ENCODE data around the gene FAM193A. TPM values are rescaled to one million over a fixed set of nuclear protein-coding genes. Genes with fewer than 3 reads are reported as not detected.
"Not testable (repeated sequence)": the region's sequence is repeated elsewhere in the genome, so short reads cannot be mapped to it uniquely, and the experiment has no call there.

FAM193A gene
- polyA plus RNA-seq, 4 donors, result 25.1 to 29.4 (median 27.4) TPM

DNA sequence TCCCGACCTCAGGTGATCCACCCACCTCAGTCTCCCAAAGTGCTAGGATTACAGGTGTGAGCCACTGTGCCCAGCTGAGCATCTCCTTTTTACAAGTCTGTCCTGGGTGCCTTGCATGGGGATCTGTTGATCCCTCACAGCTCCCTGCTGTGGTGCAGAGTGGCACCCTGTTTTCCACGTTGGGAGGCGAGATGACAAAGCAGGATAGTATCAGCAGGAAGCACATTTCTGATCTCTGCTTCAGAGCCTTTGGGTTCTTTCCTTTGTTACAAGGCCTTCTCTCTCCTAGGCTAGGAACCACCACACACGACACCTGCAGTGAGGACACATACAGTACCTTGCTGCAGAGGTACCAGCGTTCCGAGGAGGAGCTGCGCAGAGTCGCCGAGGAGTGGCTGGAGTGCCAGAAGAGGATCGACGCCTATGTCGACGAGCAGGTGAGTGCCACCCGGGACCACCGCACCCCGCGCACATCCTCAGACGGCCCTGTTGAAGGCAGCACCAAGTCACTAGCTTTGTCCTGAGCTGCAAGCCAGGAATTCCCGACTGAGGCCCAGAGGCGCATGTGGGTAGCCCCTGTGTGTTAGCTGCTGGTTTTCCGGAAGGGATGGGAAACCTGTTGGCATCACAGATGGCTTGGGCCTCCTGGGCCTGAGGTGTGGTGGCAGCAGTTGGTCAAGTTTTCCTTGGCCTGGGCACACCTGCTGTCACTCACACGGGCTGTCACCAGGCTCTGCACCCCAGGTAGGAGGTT, 110.1 kb downstream of the FAM193A start:
- no peak for DNase-seq (ENCODE audit: low read depth in 4 of 4, low spot score in 3 of 4)

DNA sequence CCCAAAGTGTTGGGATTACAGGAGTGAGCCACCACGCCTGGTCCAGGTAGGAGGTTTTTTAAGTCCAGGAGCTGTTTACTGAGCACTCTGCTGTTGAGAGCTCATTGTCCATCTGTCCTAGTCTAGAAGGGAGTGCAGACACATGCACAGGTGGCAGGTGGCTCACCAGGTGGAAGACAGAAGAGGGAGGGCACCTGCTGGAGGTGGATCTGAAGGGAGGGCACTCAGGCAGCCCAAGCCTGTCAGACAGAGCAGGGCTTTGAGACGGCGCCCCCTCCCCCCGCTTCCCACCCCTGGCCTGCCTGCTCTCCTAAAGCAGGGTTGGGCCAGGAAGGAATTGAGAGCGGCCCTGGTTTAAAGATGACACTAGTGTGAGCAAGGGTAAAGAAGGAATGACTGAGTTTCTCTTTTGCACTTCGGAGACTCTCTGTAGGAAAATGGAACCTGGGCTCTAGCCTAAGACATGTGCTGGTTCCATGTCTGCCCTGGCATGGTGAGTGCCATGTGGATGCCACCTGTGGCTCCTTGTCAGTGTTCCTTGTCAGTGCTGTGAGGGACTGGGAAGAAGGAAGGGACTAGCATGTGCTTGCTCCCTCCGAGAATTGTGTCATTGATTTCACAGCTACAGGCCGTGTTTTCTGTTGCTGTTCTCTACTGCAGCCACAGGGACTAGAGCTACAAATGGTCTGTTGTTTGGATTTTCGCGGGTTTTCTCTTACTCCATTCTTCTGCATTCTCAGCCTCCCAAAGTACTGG, 111.1 kb downstream of the FAM193A start:
- no peak for DNase-seq (ENCODE audit: low read depth in 4 of 4, low spot score in 3 of 4)

DNA sequence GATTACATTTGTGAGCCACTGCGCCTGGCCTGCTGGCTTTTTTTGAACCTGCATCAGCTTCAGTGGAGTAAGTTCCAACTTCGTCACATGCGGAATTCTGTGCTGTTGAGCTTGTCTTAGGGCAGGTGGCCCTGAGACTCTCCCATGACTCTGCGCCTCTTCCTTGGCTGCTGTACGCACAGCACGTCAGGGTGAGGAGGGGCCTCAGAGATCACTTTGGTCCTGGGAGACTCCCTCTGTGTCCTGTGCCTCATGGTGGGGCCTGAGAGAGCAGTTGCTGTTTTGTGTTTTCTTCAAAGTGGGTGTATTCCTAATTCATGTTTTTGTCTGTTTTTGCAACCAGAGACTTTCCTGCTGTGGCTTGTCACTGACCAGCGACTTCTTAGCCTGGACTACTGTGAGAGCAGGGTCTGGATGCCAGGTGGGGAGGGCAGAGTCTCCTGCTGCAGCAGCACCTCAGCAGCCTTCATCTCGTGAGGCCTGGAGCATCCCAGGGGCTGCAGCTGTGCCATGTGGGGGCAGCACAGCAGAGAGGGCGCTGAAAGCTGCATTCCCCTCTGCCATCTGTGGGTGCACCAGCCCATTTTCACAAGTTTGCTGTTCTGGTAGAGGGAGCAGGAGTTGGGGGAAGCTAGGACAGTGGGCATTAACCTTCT, 111.8 kb downstream of the FAM193A start:
- no peak for DNase-seq (ENCODE audit: low read depth in 4 of 4, low spot score in 3 of 4)

DNA sequence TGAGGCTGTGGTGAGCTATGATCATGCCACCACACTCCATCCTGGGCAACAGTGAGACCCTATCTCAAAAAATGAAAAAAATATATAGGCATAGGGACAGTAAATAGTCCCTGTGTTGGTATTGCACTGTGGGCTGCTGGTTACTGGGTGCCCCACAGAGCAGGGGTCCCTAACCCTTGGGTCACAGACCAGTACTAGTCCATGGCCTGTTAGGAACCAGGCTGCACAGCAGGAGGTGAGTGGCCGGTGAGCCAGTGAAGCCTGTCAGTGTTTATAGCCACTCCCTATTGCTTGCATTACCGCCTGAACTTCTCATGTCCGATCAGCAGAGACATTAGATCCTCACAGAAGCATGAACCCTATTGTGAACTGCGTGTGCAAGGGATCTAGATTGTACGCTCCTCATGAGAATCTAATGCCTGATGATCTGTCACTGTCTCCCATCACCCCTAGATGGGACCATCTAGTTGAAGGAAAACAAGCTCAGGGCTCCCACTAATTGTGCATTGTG, 113.2 kb downstream of the FAM193A start:
- no peak for DNase-seq (ENCODE audit: low read depth in 4 of 4, low spot score in 3 of 4)

DNA sequence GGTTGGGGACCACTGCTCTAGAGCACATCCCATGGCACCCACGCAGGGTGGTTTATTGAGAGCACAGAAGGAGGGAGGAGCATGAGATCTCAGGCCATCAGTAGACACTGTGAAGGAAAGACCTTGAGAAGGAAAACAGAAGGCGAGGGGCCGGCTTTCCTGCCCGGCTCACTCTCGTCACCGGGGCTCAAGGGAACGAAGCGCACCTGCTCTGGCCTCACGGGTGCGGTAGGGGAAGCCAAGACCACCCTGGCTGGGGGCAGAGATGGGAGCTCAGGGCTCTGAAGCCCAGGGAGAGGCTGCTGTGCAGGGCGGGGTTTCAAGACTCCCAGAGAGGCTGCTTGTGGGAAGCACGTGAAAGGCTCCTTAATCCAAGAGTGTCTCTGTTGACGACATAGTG, 113.8 kb downstream of the FAM193A start:
- no peak for DNase-seq (ENCODE audit: low read depth in 4 of 4, low spot score in 3 of 4)

DNA sequence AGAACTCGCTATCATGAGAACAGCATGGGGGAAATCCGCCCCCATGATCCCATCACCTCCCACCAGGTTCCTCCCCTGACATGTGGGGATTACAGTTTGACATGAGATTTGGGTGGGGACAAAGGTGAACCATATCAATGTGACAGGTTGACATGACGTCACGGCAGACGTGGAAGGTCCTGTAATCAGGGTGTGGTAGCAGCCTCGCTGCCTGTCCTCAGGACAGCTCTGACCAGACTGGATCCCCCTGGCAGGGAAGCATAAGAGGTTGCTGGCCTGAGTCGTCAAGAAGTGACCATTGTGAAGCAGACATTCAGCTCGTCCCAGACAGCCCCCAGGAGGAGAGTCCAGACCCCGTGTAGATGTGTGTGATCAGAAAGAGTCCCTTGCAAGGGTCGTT, 115.1 kb downstream of the FAM193A start:
- no peak for DNase-seq (ENCODE audit: low read depth in 4 of 4, low spot score in 3 of 4)

DNA sequence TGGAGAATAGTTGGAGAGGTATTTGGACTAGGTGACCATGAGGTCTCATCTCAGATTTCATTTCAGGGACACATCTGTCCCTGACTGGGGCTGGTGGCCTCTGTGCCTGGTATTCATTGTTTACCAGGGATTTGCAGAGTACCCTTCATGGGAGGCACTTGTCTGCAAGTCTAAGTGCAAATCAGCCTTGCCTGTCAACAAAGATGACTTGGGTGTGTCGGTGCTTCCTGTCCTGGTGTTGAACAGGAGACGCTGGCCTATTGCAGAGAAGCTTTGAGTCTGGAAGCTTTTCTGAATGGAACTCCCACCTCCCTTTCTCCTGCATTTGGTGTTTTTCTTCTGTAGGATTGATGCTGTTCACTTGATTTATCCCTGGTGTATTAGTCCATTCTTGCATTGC, 115.6 kb downstream of the FAM193A start:
- DNase-seq (ENCODE audit: low read depth in 4 of 4, low spot score in 3 of 4), result no peak

DNA sequence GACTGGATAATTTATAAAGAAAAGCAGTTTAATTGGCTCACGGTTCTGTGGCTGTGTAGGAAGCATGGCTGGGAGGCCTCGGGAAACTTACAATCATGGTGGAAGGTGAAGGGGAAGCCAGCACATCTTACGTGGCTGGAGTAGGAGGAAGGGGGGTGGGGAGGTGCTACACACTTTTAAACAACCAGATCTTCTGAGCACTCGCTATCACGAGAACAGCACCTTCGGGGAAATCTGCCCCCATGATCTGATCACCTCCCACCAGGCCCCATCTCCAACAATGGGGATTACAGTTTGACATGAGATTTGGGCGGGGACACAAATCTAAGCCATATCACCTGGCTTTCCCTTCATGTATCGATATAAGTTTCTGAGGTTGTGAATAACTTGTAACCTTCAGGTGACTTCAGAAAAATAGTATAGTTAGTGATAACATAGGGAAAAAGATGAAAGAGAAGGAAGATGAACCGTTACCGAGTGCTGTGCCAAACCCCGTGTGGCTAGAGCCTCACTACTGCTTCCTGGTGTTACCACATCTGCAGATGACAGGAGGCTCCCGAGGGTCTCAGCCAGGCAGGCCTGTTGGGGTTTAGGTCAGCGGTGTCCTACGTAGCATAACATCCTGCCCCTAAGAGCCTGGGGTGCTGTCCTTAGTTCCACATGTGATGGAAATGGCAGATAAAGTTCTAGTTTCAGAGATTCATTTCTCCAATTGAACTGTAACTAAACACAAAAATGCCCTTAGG, 116.1 kb downstream of the FAM193A start:
- no peak for DNase-seq (ENCODE audit: low read depth in 4 of 4, low spot score in 3 of 4)

DNA sequence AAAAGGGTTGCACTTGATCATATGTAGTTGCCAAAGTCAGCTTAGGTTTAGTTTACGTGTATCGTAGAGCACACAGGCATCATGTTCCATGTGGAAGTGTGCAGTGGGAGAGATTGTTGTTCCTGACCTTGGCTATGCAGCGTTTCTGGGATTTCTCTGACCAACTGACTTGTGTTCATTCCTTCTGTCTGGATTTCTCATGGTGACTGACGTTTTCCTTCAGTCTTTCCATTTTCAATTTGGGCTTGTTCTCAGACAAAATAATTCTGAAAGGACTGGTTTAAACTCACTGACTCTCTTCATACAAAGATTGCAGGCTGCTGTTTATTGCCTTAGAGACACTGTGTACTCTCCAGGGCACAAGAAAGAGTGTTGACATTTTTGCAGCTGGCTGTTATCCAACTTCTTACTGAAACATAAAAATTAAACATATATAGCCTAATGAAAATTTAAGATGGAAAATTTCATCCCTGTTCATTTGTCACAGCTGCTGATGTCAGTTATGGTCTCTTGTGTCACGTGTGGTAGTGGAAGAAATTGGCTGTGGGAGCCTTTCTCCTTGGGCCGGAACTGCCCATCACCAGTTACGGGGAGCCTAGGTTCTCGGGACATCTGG, 124.3 kb downstream of the FAM193A start:
- DNase-seq (ENCODE audit: low read depth in 4 of 4, low spot score in 3 of 4), result peak in 3 of 4 donors; percentile 6 to 31 (median 12)

DNA sequence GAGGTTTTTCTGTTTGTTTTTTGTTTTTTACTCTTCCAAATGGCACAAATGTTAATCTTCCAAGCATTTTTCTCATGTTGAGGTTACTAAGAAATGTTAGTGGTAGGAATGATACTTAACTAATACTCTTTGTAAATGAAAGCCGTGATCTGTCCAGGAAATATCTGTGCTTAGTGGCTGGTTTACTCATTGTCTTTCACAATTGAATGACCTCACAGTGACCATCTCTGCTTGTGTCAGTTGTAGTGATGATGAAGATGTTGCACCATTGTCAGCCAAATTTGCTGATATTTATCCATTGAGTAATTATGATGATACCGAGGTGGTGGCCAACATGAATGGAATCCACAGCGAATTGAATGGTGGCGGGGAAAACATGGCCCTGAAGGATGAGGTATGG, 126.2 kb downstream of the FAM193A start:
- no peak for DNase-seq (ENCODE audit: low read depth in 4 of 4, low spot score in 3 of 4)

DNA sequence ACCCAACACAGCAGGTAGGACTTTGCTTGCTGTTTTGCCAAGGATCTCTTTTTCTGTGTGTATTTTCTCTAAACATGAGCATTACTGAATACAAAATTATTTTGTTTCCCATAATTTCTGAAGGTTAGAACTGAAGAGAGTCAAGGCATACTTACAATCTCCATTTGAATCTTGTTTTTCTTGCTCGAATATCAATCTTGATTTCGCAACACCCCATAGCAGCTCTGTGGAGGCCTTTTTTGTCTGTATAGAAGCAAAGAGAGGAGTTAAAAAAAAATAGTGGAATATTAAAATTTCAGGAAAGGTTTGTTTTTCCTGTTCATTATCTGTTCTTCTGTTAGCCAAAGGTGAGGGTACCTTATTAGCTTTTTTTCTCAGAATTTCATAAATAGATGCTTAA, 126.8 kb downstream of the FAM193A start:
- no peak for DNase-seq (ENCODE audit: low read depth in 4 of 4, low spot score in 3 of 4)

DNA sequence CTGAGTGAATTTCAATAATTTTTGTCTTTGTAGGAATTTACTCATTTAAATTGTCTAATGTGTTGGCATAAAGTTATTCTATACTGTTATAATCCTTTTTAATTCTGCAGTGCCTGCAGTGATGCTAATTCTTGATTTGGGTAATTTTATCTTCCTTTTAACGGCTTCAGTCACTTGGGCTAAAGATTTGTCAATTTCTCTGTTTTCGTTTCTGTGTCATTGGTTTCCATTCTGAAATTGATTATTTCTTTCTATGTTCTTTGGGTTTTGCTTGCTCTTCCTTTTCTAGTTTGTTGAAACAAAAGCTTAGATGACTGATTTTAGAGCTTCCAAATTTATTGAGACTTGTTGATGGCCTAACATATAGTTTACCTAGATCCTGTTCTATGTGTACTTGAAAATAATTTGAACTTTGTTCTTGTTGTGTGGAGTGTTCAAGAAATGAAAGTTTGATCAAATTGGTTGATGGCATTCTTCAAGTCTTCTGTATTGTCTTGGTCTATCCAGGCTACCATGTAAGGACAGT, 130.3 kb downstream of the FAM193A start:
- DNase-seq (ENCODE audit: low read depth in 4 of 4, low spot score in 3 of 4), result no peak

DNA sequence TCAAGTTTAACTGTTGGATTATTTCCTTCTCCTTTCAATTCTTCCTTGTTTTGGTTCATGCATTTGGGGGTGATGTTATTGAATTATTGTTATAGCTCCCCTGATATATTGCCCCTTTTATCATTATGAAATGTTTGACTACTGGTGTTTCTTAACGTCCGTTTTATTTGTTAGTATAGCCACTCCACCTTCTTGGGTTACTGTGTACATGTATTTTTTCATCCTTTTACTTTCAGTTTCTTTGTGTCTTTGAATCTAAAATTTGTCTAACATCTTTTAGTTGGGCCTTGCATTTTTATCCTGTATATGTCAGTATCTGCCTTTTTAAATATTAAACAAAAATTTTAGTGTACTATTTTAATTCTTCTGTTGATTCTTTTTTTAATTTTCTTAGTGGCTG, 131.0 kb downstream of the FAM193A start:
- no peak for DNase-seq (ENCODE audit: low read depth in 4 of 4, low spot score in 3 of 4)

DNA sequence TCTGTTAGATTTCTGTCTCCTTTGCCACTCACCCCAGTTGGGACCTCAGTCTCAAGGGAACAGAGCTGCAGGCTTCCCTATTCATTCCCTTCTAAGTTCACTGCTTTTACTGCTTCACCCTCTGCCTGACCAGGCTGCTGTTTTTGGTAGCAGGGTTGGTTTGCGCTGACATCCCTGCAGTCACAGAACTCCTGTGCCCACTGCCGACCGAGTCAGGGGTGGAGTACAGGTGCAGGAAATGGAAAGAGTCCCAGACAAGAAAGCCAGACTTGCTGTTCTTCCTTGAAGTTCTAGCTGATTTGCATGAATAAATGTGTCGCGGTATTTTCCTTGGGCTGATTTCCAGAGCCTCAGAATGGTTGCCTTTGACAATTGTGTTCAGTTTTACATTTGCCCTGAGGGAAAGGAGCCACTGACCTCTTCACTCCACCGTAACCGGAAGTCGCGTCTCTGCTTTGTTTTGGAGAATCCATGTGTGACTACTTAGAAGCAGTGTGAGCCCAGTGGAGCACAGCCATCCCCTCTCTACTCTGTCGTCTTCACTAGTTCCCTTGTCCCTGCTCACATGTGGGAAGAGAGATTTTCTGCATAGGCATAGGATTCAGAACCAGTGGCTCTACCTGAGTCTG, 134.9 kb downstream of the FAM193A start:
- peak in 3 of 4 donors; percentile 7 to 44 (median 12) for DNase-seq (ENCODE audit: low read depth in 4 of 4, low spot score in 3 of 4)

DNA sequence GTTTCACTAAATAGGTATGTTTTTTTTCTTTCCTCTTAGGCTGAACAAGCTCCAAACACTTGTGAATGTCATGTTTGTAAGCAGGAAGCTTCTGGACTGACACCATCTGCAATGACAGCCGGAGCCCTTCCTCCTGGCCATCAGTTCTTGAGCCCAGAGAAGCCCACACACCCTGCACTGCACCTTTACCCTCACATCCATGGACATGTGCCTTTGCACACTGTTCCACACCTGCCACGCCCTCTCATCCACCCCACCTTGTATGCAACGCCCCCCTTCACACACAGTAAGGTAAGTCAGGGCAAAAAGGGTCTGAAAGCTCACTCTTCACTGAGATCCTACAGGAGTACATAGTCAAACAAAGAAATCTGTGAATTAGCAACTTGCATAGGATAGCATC, 135.6 kb downstream of the FAM193A start:
- DNase-seq (ENCODE audit: low read depth in 4 of 4, low spot score in 3 of 4), result no peak

DNA sequence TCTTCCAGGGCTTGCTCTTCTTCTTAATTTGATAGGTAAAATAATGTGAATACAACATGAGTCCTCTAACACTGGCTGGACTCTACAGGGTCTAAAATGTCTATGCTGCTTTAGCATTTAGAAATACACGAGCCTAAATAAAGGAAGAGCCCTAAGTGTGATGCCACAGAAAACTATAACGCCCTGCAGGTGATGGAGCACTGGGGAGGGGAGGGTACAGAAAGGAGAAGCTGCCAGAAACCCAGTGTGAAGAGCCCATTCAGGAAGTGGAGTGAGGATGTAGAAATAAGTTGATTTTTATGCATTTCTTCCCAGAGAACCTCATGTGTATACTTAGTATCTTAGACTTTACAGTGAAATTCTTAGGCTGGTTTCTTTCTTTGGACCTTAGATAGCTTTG, 136.3 kb downstream of the FAM193A start:
- no peak for DNase-seq (ENCODE audit: low read depth in 4 of 4, low spot score in 3 of 4)

DNA sequence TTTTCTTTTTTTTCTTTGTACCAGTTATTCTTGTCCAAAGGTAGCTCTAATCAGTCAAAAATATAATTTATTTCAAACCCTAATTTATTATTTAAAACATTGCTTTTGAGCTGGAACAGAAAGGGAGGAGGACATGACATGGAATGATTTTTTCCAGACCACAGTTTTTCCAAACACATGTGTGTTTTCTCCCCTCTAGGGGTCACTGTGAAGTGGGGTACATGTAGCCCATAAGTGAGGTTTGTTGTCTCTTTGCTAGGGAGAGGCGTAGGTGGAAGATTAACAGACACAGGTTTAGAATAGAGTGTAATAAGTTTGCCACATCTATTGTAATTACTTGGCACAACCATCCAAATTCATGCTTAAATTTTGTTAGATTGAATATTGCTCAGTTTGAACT, 136.7 kb downstream of the FAM193A start:
- DNase-seq (ENCODE audit: low read depth in 4 of 4, low spot score in 3 of 4), result no peak

DNA sequence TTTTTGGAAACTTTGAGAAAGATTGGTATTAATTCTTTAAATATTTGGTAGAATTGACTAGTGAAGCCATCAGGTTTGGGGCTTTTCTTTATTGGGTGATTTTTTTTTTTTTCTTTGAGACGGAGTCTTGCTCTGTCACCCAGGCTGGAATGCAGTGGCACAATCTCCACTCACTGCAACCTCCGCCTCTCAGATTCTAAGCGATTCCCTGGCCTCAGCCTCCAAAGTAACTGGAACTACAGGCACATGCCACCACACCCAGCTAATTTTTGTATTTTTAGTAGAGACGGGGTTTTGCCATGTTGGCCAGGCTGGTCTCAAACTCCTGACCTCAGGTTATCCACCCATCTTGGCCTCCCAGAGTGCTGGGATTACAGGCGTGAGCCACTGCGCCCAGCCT, 143.3 kb downstream of the FAM193A start:
- not testable (repeated sequence) for DNase-seq (ENCODE audit: low read depth in 4 of 4, low spot score in 3 of 4)

DNA sequence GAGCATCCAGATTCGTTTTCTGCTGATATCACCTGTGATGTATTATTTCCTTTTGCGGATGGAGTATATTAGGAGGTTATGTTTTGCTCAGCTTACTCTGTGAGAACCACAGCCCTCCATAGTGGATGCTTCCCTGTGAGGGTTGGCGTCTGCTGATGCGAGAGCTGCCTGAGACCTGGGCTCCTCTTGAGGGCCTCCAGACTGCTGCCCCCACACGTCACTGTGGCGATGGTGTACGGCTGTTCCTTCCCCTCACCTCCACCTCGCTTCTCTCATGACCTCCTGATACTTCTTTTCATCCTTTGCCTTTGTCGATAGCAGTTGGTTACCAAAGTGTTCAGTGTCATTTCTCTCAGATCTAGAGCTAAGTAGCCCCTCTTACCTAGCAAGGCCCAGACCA, 148.0 kb downstream of the FAM193A start:
- no peak for DNase-seq (ENCODE audit: low read depth in 4 of 4, low spot score in 3 of 4)

DNA sequence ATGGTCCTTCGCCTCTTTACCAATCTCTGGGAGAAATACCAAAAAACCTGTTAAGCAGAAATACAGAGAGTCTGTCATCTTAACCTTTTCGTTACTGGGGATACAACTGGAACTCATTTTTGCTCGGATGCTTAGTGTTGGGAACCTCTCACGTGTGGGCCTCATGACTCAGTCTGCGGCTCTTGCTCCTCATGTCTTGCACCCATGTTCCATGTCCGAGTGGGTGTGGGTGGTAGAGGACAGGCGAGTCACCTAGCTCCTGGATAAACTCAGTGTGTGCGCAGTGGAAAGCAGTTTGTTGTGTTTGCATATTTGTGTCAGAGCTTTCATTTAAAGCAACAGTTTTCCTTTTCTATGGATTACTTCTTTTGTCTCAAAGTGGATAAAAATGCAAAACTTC, 149.1 kb downstream of the FAM193A start:
- no peak for DNase-seq (ENCODE audit: low read depth in 4 of 4, low spot score in 3 of 4)

Measured in left renal pelvis (tissue), 4 donors.